Astrocyte (in vitro differentiated cells and primary cell): ENCODE measurements around the gene SUSD4.

Experiments
- CTCF ChIP-seq: IDR thresholded peaks from 2 replicates; pipeline ENCODE4 v1.5.1; 2011; ENCODE audit warnings: low read depth, mild to moderate bottlenecking, inconsistent platforms, low read length, moderate library complexity; ENCODE audit not compliant: insufficient read depth
- EZH2 ChIP-seq: IDR thresholded peaks from 2 replicates; pipeline ENCODE4 v1.6.1; 2012; ENCODE audit warnings: mild to moderate bottlenecking, low read length, inconsistent platforms; ENCODE audit not compliant: insufficient read depth

- TF ChIP-seq CTCF: no peak
- no peak for TF ChIP-seq EZH2
Observed at GRCh38 chr1:223188618-223189356, 175.2 kb downstream of the SUSD4 start.
